Aorta (tissue), 5 donors: ENCODE data around the gene GABRR2. TPM values are rescaled to one million over a fixed set of nuclear protein-coding genes. Genes with fewer than 3 reads are reported as not detected.
A peak's percentile ranks its signal among the peaks of the same experiment; 100 is the strongest.
"Not testable (repeated sequence)": the region's sequence is repeated elsewhere in the genome, so short reads cannot be mapped to it uniquely, and the experiment has no call there.

Experiments used
- ATAC-seq: fragments of 200-7000 bp; cut with Tn5 transposase; one replicate; pipeline ENCODE4 v1.9.1; 2022; ENCODE audit warnings: moderate library complexity; ENCODE audit not compliant: low FRiP score
- DNase-seq, 2 donors: peaks; one replicate each; pipeline ENCODE4 v3.0.0-alpha.2; 2020
- H3K27ac ChIP-seq, 2 donors: one replicate each; pipeline ENCODE4 v1.5.1; 2013; ENCODE audit warnings: low read length in 2 of 2, mild to moderate bottlenecking in 2 of 2, moderate library complexity in 2 of 2, control low read depth in 1 of 2, inconsistent platforms in 1 of 2, low read depth in 1 of 2
- H3K27me3 ChIP-seq, 2 donors: one replicate each; pipeline ENCODE4 v1.6.1; 2013; ENCODE audit warnings: control low read depth in 1 of 2, low read length in 1 of 2, mild to moderate bottlenecking in 1 of 2, moderate library complexity in 1 of 2; ENCODE audit not compliant: insufficient read depth in 2 of 2, control insufficient read depth in 1 of 2
- H3K36me3 ChIP-seq, 2 donors: one replicate each; pipeline ENCODE4 v1.6.1; 2013; ENCODE audit warnings: control low read depth in 1 of 2, low read length in 1 of 2, mild to moderate bottlenecking in 1 of 2; ENCODE audit not compliant: insufficient read depth in 2 of 2, control insufficient read depth in 1 of 2
- H3K4me1 ChIP-seq, 2 donors: one replicate each; pipeline ENCODE4 v1.6.1; 2013; ENCODE audit warnings: low read length in 2 of 2, control low read depth in 1 of 2, mild to moderate bottlenecking in 1 of 2, moderate library complexity in 1 of 2; ENCODE audit not compliant: insufficient read depth in 2 of 2, control insufficient read depth in 1 of 2
- H3K4me3 ChIP-seq, 2 donors: one replicate each; pipeline ENCODE4 v1.5.1; 2013; ENCODE audit warnings: low read length in 2 of 2, control low read depth in 1 of 2, mild to moderate bottlenecking in 1 of 2
- H3K9me3 ChIP-seq: one replicate; pipeline ENCODE4 v1.6.1; 2013; ENCODE audit warnings: mild to moderate bottlenecking, low read length; ENCODE audit not compliant: control insufficient read depth
- WGBS, 2 donors: extraction: QIAGEN DNeasy Blood & Tissue Kit; methylation state at CpG; one replicate each; pipeline ENCODE4 v1.1.7; 2013; 5-methylcytosine and 5-hydroxymethylcytosine counted together
- intact Hi-C, 2 donors: fragments of 100-400 bp; cut with DNase I; formaldehyde crosslinking; loops; one replicate each; pipeline versions ENCODE4 v1.14.2 to v1.15.0; 2022
- polyA plus RNA-seq, 2 donors: library from polyadenylated mRNA; stranded (reverse); fragments of 200-250 nt; gene quantifications; one replicate each; pipeline ENCODE4 v1.2.3, GENCODE V29; 2013
- total RNA-seq, 2 donors: library from RNA; stranded (reverse); fragmentation: NEBNext Ultra II Directional; extraction: Animal tissue kit (Norgen Biotek cat#: 25700); gene quantifications; one replicate each; pipeline ENCODE4 v1.2.1, GENCODE V29; 2021
- donor health status: healthy with polysubstance abuse.
- donor health status: Bipolar disorder and iron deficiency.
- donor health status: DM: no; HTN: no; CAD: no.
- donor health status: DM: no; HTN: no; CAD: no.
- donor health status: DM: yes; HTN: yes; CAD: no.

Gene GABRR2
- total and polyA plus RNA-seq, 4 donors = 0.82 to 3.6 (median 3.3) TPM; not detected in 1

DNA sequence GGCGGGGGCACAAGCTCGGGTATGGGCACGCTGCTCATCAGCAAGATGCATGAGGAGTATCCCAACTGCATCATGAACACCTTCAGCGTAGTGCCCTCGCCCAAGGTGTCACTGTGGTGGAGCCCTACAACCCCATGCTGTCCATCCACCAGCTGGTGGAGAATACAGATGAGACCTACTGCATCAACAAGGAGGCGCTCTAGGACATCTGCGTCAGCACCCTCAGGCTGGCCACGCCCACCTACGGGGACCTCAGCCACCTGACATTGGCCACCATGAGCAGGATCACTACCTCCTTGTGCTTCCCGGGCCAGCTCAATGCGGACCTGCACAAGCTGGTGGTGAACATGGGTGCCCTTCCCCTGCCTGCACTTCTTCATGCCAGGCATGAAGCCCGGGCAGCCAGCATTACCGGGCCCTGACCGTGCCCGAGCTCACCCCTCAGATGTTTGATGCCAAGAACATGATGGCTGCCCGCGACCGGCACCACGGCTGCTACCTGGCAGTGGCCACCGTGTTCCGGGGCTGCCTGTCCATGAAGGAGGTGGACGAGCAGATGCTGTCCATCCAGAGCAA lies 12.8 kb downstream of the GABRR2 start:
- no peak for ATAC-seq
- Histone ChIP-seq H3K36me3 (no peaks in the 10 kb centered on the region), H3K27me3 (no peaks in the 10 kb centered on the region), H3K4me1 (no peaks in the 10 kb centered on the region), H3K4me3 (no peak overlapping the region), H3K27ac (no peak overlapping the region), H3K9me3 (no peaks in the 10 kb centered on the region)
- WGBS, 2 donors = 90 to 91% methylated on average over 22 of the region's 22 CpGs
- no peak for DNase-seq
- intact Hi-C loops = no loop called here

GRCh38 chr6:89301586-89302194 lies 13.4 kb downstream of the GABRR2 start:
- Histone ChIP-seq H3K36me3 (no peaks in the 10 kb centered on the region), H3K4me1 (no peaks in the 10 kb centered on the region), H3K27ac (no peak overlapping the region), H3K4me3 (no peak overlapping the region), H3K27me3 (no peaks in the 10 kb centered on the region), H3K9me3 (no peaks in the 10 kb centered on the region)
- intact Hi-C loops = no loop called here
- DNase-seq (no peak), ATAC-seq (no peak)
- 94% methylated on average over 25 of the region's 25 CpGs for WGBS, 2 donors

- intact Hi-C loops = no loop called here
- Histone ChIP-seq H3K4me1 (no peaks in the 10 kb centered on the region), H3K4me3 (no peak overlapping the region), H3K9me3 (no peaks in the 10 kb centered on the region), H3K27me3 (no peaks in the 10 kb centered on the region), H3K36me3 (no peaks in the 10 kb centered on the region), H3K27ac (no peak overlapping the region)
- WGBS, 2 donors = 86 to 88% methylated on average over 7 of the region's 7 CpGs
- no peak for ATAC-seq
- DNase-seq = no peak
These were observed 15.6 kb downstream of the GABRR2 start for GRCh38 chr6:89299466-89299850.

GRCh38 chr6:89298680-89299465 lies 16.2 kb downstream of the GABRR2 start:
- WGBS, 2 donors = 93 to 95% methylated on average over 4 of the region's 4 CpGs
- H3K4me1 ChIP-seq = no peaks in the 10 kb centered on the region
- ATAC-seq = no peak
- intact Hi-C loops = no loop called here
- DNase-seq = no peak
- no peaks in the 10 kb centered on the region for H3K36me3 ChIP-seq
- no peaks in the 10 kb centered on the region for H3K27me3 ChIP-seq
- H3K4me3 ChIP-seq = no peak overlapping the region
- no peaks in the 10 kb centered on the region for H3K9me3 ChIP-seq
- H3K27ac ChIP-seq = no peak overlapping the region

DNA sequence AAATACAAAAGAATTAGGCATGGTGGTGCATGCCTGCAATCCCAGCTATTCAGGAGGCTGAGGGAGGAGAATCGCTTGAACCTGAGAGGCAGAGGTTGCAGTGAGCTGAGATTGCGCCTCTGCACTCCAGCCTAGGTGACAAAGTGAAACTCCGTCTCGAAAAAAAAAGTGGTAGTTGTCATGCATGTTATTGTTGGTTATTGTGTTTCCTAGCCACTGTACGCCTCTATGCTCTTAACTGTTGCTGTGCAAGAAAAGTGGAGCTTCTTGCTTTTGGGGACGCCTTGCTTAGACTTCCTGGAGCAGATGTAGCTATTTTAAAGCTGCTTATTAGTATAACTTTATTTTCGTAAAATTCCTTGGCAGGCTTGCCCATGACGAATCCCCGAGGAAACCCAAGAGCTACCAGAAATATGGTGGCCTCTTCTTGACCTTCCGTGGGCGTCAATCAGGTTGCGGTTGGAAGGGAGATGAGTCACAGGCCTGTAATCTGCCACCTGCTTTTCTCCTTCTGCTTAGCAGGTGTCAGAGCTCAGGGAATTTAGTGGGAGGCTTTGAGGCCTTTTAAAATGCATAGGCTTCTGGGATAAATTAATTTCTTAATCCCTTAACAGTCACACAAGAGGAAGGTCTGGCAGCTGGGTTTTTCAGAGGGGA lies 17.3 kb downstream of the GABRR2 start:
- Histone ChIP-seq H3K4me3 (no peak overlapping the region), H3K4me1 (no peaks in the 10 kb centered on the region), H3K27me3 (no peaks in the 10 kb centered on the region), H3K9me3 (no peaks in the 10 kb centered on the region), H3K36me3 (no peaks in the 10 kb centered on the region), H3K27ac (no peak overlapping the region)
- peak; percentile 86 for ATAC-seq
- peak in 1 of 2 donors; percentile 82 for DNase-seq
- WGBS, 2 donors = 19 to 20% methylated on average over 12 of the region's 12 CpGs
- intact Hi-C loops = no loop called here

DNA sequence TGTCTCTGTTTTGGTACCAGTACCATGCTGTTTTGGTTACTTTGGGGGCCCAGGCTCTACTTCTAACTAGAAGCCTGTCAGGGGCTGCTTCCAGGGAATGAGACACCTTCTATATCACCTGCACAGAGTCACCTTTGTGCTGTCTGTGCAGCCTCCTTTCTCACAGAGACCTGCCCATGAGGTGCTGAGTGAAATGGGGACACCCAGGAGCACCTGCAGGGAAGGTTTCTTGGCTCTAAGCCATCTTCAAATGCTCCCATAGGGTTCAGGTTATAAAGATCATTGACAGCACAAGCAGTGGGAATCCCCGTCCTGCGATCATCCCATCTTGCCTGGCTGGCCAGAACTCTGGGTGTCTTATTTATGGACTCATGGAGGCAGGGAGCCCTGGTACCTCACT lies 19.1 kb downstream of the GABRR2 start:
- ATAC-seq (no peak), DNase-seq (no peak)
- 94 to 100% methylated on average over 2 of the region's 2 CpGs for WGBS, 2 donors
- H3K27ac ChIP-seq = no peak overlapping the region
- no peaks in the 10 kb centered on the region for H3K36me3 ChIP-seq
- intact Hi-C loops = no loop called here
- H3K9me3 ChIP-seq = no peaks in the 10 kb centered on the region
- no peaks in the 10 kb centered on the region for H3K27me3 ChIP-seq
- H3K4me3 ChIP-seq = no peak overlapping the region
- H3K4me1 ChIP-seq = no peaks in the 10 kb centered on the region

- ATAC-seq, H3K36me3 ChIP-seq, H3K27me3 ChIP-seq, H3K27ac ChIP-seq, DNase-seq, intact Hi-C loops, H3K4me1 ChIP-seq, H3K4me3 ChIP-seq, H3K9me3 ChIP-seq: not testable (repeated sequence)
- 68 to 85% methylated on average over 1 of the region's 1 CpG for WGBS, 2 donors
These were observed 20.0 kb downstream of the GABRR2 start for GRCh38 chr6:89295116-89295515.

GRCh38 chr6:89291256-89291819 lies 23.8 kb downstream of the GABRR2 start:
- Histone ChIP-seq H3K4me3 (no peak overlapping the region), H3K36me3 (no peaks in the 10 kb centered on the region), H3K27ac (no peak overlapping the region), H3K4me1 (no peaks in the 10 kb centered on the region), H3K27me3 (no peaks in the 10 kb centered on the region), H3K9me3 (no peaks in the 10 kb centered on the region)
- WGBS, 2 donors = 90 to 91% methylated on average over 11 of the region's 11 CpGs
- no peak for DNase-seq
- intact Hi-C loops = no loop called here
- ATAC-seq = no peak
